ENCODE data around the gene IL17F.
"Not testable (repeated sequence)": the region's sequence is repeated elsewhere in the genome, so short reads cannot be mapped to it uniquely, and the experiment has no call there.

IL17F gene

DNA sequence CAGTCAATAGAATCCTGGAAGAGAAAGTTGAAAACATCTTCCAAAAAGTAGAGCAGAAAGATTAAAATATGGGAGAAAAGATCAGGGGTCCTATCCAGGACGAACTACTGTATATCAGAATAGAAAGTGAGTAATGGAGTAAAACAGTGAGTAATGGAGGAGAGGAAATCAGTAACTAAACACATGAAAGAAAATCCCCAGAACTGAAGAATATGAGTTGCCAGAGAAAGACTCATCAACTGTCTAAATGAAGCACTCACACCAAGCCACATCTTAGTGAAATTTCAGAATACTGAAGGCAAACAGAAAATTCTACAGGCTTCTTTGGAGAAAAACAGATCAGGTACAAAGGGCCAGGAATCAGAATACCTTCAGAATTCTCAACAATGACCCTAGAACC is 43.3 kb downstream of the IL17F start:
- CTCF ChIA-PET = no interaction called here
- no peak for DNase-seq (ENCODE audit: extremely low spot score)
- POLR2A ChIA-PET = no interaction called here

DNA sequence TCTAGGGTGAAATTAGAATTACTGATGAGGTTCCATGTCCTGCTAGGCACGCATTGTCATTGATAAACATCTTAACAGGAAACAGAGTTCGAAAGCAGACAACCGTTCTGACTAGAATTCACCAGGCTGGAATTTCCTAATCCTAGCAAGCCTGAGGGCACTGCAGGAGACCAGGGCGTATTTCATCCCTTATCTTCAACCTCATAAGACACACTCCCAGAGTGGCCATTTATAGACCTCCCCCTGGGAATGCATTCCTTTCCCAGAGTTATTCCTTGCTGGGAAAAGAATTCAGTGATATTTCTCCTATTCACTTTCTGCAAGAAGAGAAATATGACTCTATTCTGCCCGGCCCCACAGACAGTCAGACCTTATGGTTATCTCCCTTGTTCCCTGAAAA is 44.2 kb downstream of the IL17F start:
- DNase-seq (ENCODE audit: extremely low spot score); POLR2A ChIA-PET; CTCF ChIA-PET: not testable (repeated sequence)

More for the DNA sequence above, 43.3 kb downstream of the IL17F start:
- TF ChIP-seq TARDBP (IDR thresholded peaks at IDR 0.05) = no peak
- no peak for TF ChIP-seq SUZ12 (IDR thresholded peaks at IDR 0.05)
- no peak for TF ChIP-seq ARNT (IDR thresholded peaks at IDR 0.05)
- TF ChIP-seq FOXA1 (IDR thresholded peaks at IDR 0.05) = no peak
- no peak for TF ChIP-seq NFRKB (IDR thresholded peaks at IDR 0.05)
- no peak for TF ChIP-seq L3MBTL2 (conservative IDR thresholded peaks at IDR 0.05)
- TF ChIP-seq, protein P1, sequence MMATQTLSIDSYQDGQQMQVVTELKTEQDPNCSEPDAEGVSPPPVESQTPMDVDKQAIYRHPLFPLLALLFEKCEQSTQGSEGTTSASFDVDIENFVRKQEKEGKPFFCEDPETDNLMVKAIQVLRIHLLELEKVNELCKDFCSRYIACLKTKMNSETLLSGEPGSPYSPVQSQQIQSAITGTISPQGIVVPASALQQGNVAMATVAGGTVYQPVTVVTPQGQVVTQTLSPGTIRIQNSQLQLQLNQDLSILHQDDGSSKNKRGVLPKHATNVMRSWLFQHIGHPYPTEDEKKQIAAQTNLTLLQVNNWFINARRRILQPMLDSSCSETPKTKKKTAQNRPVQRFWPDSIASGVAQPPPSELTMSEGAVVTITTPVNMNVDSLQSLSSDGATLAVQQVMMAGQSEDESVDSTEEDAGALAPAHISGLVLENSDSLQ (IDR thresholded peaks at IDR 0.05) = no peak
- TF ChIP-seq ELF4 (IDR thresholded peaks at IDR 0.05) = no peak
- no peak for TF ChIP-seq FOXM1 (IDR thresholded peaks at IDR 0.05; ENCODE audit: borderline replicate concordance)
- TF ChIP-seq BHLHE40 (IDR thresholded peaks at IDR 0.05; ENCODE audit: borderline replicate concordance) = no peak

DNA sequence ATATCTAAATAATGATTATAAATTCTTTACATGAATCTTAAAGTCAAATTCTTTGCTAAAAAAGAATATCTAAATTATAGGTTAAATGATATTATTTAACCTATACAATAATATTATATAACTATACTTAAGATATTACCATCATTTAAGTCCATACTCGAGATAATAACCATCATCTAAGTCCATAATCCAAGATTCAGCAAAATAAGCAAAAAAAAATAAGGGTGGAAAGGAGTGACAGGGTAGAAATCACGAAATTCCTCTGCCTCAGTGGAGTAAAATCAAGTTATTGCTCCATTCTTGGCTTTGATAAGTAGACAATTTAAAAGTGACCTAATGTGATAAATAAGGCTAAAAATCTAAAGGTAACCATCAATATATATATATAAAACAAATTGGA is 48.4 kb downstream of the IL17F start:
- CTCF ChIA-PET = interaction anchor here (0.7 kb wide), 1 partner anchor 38 kb away, joined by 4 read pairs; no protein-coding TSS in a partner anchor
- no peak for DNase-seq (ENCODE audit: extremely low spot score)
- POLR2A ChIA-PET = no interaction called here
- TF ChIP-seq FOXA1 (IDR thresholded peaks at IDR 0.05) (no peak), HDGF (IDR thresholded peaks at IDR 0.05; ENCODE audit: borderline replicate concordance) (no peak), BHLHE40 (IDR thresholded peaks at IDR 0.05; ENCODE audit: borderline replicate concordance) (no peak), CTBP1 (IDR thresholded peaks at IDR 0.05; ENCODE audit: borderline replicate concordance) (no peak), SP1 (IDR thresholded peaks at IDR 0.05) (no peak), TARDBP (IDR thresholded peaks at IDR 0.05) (no peak), ZNF384 (IDR thresholded peaks at IDR 0.05) (no peak), LEF1 (IDR thresholded peaks at IDR 0.05; ENCODE audit: borderline replicate concordance) (no peak), FOXK2 (IDR thresholded peaks at IDR 0.05) (no peak), SUZ12 (IDR thresholded peaks at IDR 0.05) (no peak), ARNT (IDR thresholded peaks at IDR 0.05) (no peak), NFRKB (IDR thresholded peaks at IDR 0.05) (no peak), L3MBTL2 (conservative IDR thresholded peaks at IDR 0.05) (no peak)
- TF ChIP-seq, protein P1 (IDR thresholded peaks at IDR 0.05) = no peak

DNA sequence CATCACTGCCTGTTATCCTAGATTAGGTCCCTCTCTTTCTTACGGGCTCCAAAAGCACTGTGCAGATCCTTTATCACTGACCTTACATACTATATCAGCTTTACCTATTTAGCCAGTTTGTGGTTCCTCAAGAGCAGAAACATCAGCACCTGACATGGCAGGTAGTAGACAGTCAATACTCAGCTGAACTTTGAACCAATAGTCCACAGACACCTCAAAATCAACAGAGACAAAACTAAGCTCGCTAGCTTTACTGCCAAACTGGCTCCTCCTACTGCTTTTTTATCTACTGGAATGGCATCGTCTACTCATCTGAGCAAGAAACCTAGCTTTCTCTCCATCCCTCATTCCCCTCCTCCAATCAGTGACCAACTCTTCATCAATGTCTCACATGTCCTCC is 52.5 kb downstream of the IL17F start:
- TF ChIP-seq FOXA1 (IDR thresholded peaks at IDR 0.05) = no peak
- no peak for TF ChIP-seq L3MBTL2 (conservative IDR thresholded peaks at IDR 0.05)
- TF ChIP-seq NFRKB (IDR thresholded peaks at IDR 0.05) = no peak
- TF ChIP-seq FOXM1 (IDR thresholded peaks at IDR 0.05; ENCODE audit: borderline replicate concordance) = no peak
- no peak for TF ChIP-seq ARNT (IDR thresholded peaks at IDR 0.05)
- TF ChIP-seq SUZ12 (IDR thresholded peaks at IDR 0.05) = no peak
- TF ChIP-seq, protein P1 (IDR thresholded peaks at IDR 0.05) = no peak
- no peak for TF ChIP-seq HDGF (IDR thresholded peaks at IDR 0.05; ENCODE audit: borderline replicate concordance)
- TF ChIP-seq ZNF384 (IDR thresholded peaks at IDR 0.05) = no peak
- no peak for TF ChIP-seq LEF1 (IDR thresholded peaks at IDR 0.05; ENCODE audit: borderline replicate concordance)
- ChIA-PET POLR2A (no interaction called here), CTCF (no interaction called here)
- no peak for DNase-seq (ENCODE audit: extremely low spot score)

DNA sequence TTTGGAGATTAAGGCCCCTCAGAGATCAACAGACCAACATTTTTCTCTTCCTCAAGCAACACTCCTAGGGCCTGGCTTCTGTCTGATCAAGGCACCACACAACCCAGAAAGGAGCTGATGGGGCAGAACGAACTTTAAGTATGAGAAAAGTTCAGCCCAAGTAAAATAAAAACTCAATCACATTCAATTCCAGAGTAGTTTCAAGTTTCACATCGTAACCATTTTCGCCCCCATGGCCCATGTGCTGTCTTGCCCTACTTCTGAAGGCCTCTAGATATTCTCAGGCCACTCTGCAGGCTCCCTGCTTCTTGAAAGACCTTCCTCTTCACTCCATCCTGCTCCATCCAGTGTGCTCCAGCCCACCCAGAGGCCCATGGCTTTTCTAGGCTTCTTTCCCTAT is 53.9 kb downstream of the IL17F start:
- ChIA-PET CTCF (no interaction called here), POLR2A (no interaction called here)
- no peak for DNase-seq (ENCODE audit: extremely low spot score)
- no peak for TF ChIP-seq ARNT (IDR thresholded peaks at IDR 0.05)
- TF ChIP-seq ELF4 (IDR thresholded peaks at IDR 0.05) = no peak
- no peak for TF ChIP-seq L3MBTL2 (conservative IDR thresholded peaks at IDR 0.05)
- no peak for TF ChIP-seq ZNF384 (IDR thresholded peaks at IDR 0.05)
- TF ChIP-seq CTBP1 (IDR thresholded peaks at IDR 0.05; ENCODE audit: borderline replicate concordance) = no peak
- TF ChIP-seq LEF1 (IDR thresholded peaks at IDR 0.05; ENCODE audit: borderline replicate concordance) = no peak
- TF ChIP-seq NFRKB (IDR thresholded peaks at IDR 0.05) = no peak
- TF ChIP-seq, protein P1 (IDR thresholded peaks at IDR 0.05) = no peak
- no peak for TF ChIP-seq HDGF (IDR thresholded peaks at IDR 0.05; ENCODE audit: borderline replicate concordance)
- no peak for TF ChIP-seq TARDBP (IDR thresholded peaks at IDR 0.05)
- TF ChIP-seq FOXK2 (IDR thresholded peaks at IDR 0.05) = no peak
- TF ChIP-seq BHLHE40 (IDR thresholded peaks at IDR 0.05; ENCODE audit: borderline replicate concordance) = no peak
- no peak for TF ChIP-seq FOXM1 (IDR thresholded peaks at IDR 0.05; ENCODE audit: borderline replicate concordance)
- no peak for TF ChIP-seq SP1 (IDR thresholded peaks at IDR 0.05)
- no peak for TF ChIP-seq FOXA1 (IDR thresholded peaks at IDR 0.05)
- no peak for TF ChIP-seq SUZ12 (IDR thresholded peaks at IDR 0.05)

DNA sequence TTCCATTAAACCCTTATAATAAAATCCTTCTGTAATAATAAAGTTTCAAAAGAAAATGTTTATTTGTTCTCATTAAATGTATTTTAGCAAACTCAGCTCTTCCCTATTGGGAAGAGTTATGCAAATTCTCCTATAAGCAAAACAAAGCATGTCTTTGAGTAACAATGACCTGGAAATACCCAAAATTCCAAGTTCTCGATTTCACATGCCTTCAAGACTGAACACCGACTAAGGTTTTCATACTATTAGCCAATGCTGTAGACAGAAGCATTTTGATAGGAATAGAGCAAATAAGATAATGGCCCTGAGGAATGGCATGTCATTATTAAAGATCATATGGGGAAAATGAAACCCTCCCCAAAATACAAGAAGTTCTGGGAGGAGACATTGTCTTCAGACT is 54.3 kb downstream of the IL17F start:
- no peak for DNase-seq (ENCODE audit: extremely low spot score)
- POLR2A ChIA-PET = no interaction called here
- CTCF ChIA-PET = no interaction called here
- TF ChIP-seq ELF4 (IDR thresholded peaks at IDR 0.05) (no peak), HDGF (IDR thresholded peaks at IDR 0.05; ENCODE audit: borderline replicate concordance) (no peak), FOXK2 (IDR thresholded peaks at IDR 0.05) (no peak), BHLHE40 (IDR thresholded peaks at IDR 0.05; ENCODE audit: borderline replicate concordance) (no peak), ARNT (IDR thresholded peaks at IDR 0.05) (no peak), FOXM1 (IDR thresholded peaks at IDR 0.05; ENCODE audit: borderline replicate concordance) (no peak), SUZ12 (IDR thresholded peaks at IDR 0.05) (no peak), ZNF384 (IDR thresholded peaks at IDR 0.05) (no peak), FOXA1 (IDR thresholded peaks at IDR 0.05) (no peak), SP1 (IDR thresholded peaks at IDR 0.05) (no peak), LEF1 (IDR thresholded peaks at IDR 0.05; ENCODE audit: borderline replicate concordance) (no peak), CTBP1 (IDR thresholded peaks at IDR 0.05; ENCODE audit: borderline replicate concordance) (no peak), NFRKB (IDR thresholded peaks at IDR 0.05) (no peak), L3MBTL2 (conservative IDR thresholded peaks at IDR 0.05) (no peak), TARDBP (IDR thresholded peaks at IDR 0.05) (no peak)
- TF ChIP-seq, protein P1 (IDR thresholded peaks at IDR 0.05) = no peak

Measured in HEK293T (cell line).